ENCODE data around the gene HIVEP3.

HIVEP3 gene

GRCh38 chr1:41827991-41828570, 90.6 kb downstream of the HIVEP3 start:
- Histone ChIP-seq H3K4me3 (replicated peaks; ENCODE audit: insufficient read depth, low read length) (no peak overlapping the region), H3K27ac (replicated peaks) (no peak overlapping the region), H3K27me3 (ENCODE audit: insufficient read depth, poor library complexity, severe bottlenecking) (no peaks in the 10 kb centered on the region)
- TF ChIP-seq REST (IDR thresholded peaks at IDR 0.05; ENCODE audit: insufficient replicate concordance, low read depth) (no peak), CTCF (IDR thresholded peaks at IDR 0.05; ENCODE audit: insufficient read depth, low read length) (no peak), GABPA (IDR thresholded peaks at IDR 0.05; ENCODE audit: low read depth) (no peak), POLR2AphosphoS5 (IDR thresholded peaks at IDR 0.05; ENCODE audit: low read depth) (no peak), SPI1 (IDR thresholded peaks at IDR 0.05; ENCODE audit: borderline replicate concordance, low read depth) (no peak)
- DNase-seq (ENCODE audit: low read depth in 1 of 2, low spot score in 1 of 2) = no peak

- no peak for DNase-seq (ENCODE audit: low read depth in 1 of 2, low spot score in 1 of 2)
- H3K4me3 ChIP-seq (replicated peaks; ENCODE audit: insufficient read depth, low read length) = no peak overlapping the region
Measured at GRCh38 chr1:41823471-41823870, 95.3 kb downstream of the HIVEP3 start.

GRCh38 chr1:41822866-41823265, 95.9 kb downstream of the HIVEP3 start:
- DNase-seq (ENCODE audit: low read depth in 1 of 2, low spot score in 1 of 2) = no peak
- TF ChIP-seq GABPA (IDR thresholded peaks at IDR 0.05; ENCODE audit: low read depth) (no peak), REST (IDR thresholded peaks at IDR 0.05; ENCODE audit: insufficient replicate concordance, low read depth) (no peak), POLR2AphosphoS5 (IDR thresholded peaks at IDR 0.05; ENCODE audit: low read depth) (no peak), SPI1 (IDR thresholded peaks at IDR 0.05; ENCODE audit: borderline replicate concordance, low read depth) (no peak), CTCF (IDR thresholded peaks at IDR 0.05; ENCODE audit: insufficient read depth, low read length) (no peak)
- Histone ChIP-seq H3K4me3 (replicated peaks; ENCODE audit: insufficient read depth, low read length) (no peak overlapping the region), H3K27me3 (ENCODE audit: insufficient read depth, poor library complexity, severe bottlenecking) (no peaks in the 10 kb centered on the region), H3K27ac (replicated peaks) (no peak overlapping the region)

More at GRCh38 chr1:41823471-41823870, 95.3 kb downstream of the HIVEP3 start:
- Histone ChIP-seq H3K27ac (replicated peaks) (no peak overlapping the region), H3K27me3 (ENCODE audit: insufficient read depth, poor library complexity, severe bottlenecking) (no peaks in the 10 kb centered on the region)
- no peak for TF ChIP-seq REST (IDR thresholded peaks at IDR 0.05; ENCODE audit: insufficient replicate concordance, low read depth)
- no peak for TF ChIP-seq POLR2AphosphoS5 (IDR thresholded peaks at IDR 0.05; ENCODE audit: low read depth)
- TF ChIP-seq SPI1 (IDR thresholded peaks at IDR 0.05; ENCODE audit: borderline replicate concordance, low read depth) = no peak
